IPS-NIHi7 (cell line): ENCODE data around the gene ZZZ3.
"Not testable (repeated sequence)": the region's sequence is repeated elsewhere in the genome, so short reads cannot be mapped to it uniquely, and the experiment has no call there.

Experiments used
- DNase-seq: peaks from one replicate; pipeline ENCODE4 v3.0.0; 2012; ENCODE audit warnings: mixed read lengths; ENCODE audit errors: extremely low spot score

Gene ZZZ3

DNA sequence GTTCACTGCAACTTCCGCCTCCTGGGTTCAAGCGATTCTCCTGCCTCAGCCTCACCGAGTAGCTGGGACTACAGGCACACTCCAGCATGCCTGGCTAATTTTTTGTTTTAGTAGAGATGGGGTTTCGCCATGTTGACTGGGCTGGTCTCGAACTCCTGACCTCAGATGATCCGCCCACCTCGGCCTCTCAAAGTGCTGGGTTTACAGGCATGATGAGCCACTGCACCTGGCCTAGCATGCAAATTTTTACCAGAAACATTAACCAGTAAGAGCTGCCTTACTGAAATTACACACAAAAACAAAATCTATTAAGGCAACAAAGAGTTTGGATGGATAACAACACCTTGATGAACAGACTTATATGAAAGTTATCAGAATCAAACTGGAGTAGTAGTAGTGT is 12.1 kb downstream of the ZZZ3 start:
- no peak for DNase-seq

DNA sequence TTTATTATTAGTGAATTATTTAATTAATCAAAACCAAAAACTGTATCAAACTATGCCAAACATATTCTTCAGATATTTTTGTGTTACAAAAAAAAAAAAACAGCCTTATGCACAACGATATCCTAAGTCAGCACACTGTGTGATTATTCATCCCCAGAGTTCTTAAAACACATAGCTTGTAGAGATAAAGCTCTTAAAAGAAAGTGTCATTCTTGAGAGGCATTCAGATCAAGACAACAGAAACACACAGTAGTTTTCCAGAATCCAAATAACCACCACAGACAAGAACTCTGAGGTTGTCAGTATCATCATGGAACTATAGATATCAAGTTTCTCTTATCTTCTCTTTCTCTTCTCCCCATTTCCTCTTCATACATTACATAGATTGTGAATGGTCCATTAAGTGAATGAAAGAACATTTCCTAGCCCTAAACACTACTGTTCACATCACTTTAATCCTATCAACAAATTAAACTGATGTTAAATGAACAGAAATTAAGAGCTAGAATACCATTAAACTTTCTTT is 13.5 kb downstream of the ZZZ3 start:
- no peak for DNase-seq

DNA sequence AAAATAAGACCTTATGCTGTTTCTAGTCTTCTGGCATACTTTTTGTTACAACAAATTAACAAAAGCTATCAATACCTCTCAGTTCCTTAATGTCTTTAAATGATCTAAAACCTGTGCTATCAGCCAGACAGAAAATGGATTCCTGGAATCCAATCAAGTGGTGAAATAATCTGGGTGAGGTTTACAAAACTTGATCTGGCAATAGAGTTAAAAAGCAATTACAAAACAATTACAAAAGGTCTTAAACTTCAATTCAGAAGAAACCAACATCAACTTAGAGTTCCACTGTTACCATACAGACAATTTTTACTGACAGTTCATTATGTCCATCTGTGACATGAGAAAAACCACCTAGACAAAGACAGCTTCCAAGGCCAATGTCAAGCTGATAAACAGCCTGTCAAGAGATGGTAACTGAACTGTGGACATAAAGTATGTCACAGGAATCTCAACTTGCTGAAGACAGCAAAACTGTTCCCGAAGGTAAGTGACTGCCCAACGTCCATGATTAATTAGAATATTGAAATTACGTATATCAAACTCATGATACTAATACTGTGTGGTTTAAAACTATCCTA is 17.4 kb downstream of the ZZZ3 start:
- DNase-seq = no peak

DNA sequence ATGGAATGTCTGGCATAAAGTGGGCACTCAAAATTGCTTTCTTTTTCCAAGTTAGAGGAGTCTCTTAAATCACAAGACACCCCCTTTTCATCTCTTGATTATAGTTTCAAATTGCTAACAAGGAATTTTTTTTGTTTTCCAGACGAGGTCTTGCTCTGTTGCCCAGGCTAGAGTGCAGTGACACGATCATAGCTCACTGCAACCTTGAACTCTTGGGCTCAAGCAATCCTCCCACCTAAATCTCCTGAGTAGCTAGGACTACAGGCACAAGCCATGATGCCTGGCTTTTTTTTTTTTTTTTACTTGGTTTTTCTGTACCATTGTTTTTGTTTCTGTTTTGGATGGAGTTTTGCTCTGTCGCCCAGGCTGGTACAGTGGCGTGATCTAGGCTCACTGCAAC is 20.8 kb downstream of the ZZZ3 start:
- DNase-seq = no peak

DNA sequence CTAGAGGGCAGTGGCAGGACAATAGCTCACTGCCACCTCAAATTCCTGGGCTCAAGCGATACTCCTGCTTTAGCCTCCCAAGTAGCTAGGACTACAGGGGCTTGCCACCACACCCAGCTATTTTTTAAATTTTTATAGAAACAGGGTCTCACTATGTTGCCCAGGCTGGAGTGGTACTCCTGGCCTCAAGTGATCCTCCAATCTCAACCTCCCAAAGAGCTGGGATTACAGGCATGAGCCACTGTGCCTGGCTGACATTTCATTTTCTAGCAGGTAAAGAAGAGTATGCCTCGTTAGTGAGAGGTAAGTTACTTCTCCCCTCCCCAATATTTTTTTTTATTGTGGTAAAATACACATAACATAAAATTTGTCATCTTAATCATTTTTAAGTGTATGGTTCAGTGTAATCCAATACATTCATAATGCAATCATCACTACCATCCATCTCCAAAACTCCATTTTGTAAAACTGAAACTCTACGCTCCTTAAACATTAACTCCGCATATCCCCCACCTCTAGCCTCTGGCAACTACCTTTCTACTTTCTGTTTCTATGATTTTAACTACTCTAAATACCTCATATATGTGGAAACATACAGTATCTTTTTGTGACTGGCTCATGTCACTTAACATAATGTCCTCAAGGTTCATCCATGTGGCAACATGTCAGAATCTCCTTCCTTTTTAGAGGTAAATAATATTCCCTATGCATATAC is 22.4 kb downstream of the ZZZ3 start:
- DNase-seq = no peak

DNA sequence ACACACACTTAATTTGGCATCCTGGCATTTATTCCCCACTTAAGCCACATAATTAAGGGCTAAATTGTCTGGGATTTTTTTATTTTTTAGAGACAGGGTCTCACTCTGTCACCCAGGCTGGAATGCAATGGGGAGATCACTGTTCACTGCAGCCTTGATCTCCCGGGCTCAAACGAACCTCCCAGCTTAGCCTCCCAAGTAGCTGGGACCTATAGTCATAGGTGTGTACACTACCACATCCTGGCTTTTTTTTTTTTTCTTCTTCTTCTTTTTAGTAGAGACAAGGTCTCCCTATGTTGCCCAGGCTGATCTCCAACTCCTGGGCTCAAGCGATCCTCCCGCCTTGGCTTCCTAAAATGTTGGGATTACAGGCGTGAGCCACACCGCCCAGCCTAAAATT is 24.2 kb downstream of the ZZZ3 start:
- DNase-seq = no peak

DNA sequence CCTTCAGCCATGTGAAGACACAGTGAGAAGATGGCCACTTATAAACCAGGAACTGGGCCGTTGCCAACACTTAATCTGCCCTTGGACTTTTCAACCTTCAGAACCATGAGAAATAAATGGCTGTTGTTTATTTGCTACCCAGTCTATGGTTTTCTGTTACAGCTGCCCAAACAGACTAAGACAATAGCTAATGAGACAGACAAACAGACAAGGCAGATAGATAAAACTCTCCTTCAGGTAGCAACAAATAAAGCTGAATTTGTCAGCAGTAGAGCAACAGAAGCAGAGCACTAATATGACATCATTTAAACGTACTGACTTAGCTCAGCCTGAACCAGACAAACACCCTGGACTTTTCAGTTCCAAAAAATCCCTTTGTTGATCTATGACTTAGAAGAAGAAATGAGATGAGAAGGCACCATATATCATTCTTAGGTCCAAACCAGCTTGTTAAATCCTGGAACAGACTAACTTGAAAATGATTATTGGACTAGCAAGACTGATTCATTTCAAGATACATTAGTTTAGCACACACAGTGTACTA is 27.0 kb downstream of the ZZZ3 start:
- no peak for DNase-seq

DNA sequence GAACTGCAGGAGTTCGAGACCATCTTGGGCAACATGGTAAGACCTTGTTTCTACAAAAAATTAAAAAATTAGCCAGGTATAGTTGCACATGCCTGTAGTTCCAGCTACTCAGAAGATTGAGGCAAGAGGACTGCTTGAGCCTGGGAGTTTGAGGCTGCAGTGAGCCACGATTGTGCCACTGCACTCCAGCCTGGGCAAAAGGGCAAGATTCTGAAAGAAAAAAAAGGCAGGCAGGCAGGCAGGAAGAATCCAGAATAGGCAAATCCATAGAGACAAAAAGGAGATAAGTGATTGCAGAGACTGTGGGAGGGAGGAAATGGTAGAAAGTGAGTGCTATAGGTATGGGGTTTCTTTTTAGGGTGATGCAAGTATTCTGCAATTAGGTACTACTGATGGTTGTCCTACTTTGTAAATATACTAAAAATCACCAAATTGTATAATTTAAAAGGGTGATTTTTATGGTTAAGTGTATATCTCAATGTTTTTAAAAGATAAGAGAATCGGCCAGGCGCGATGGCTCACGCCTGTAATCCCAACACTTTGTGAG is 29.4 kb downstream of the ZZZ3 start:
- no peak for DNase-seq

DNA sequence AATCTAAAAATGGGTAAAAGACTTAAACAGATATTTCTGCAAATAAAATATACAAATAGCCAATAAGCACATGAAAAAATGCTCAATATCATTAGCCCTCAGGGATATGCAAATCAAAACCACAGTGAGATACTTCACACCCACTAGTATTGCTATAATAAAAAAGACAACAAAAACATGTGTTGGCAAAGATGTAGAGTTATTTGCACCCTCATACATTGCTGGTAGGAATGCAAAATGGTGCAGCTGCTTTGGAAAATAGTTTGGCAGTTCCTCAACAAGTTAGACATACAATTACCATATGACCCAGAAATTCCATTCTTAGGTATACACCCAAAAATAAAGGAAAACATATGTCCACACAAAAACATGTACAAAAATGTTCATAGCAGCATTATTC is 30.2 kb downstream of the ZZZ3 start:
- DNase-seq = no peak

DNA sequence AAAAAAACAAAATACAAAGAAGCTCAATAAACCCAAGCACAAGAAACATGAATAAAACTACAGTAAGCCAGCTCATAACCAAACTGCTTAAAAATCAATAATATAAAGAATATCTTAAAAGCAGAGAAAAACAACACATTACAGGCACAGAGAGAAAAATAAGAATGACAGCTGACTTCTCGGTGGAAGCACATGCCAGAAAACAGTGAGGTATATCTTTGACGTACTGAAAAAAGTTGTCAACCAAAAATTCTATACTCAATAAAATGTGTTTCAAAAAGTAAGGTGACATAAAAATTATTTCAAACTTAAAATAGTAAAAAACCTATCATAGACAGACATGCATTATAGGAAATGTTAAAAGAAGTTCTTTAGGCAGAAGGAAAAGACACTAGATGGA is 33.3 kb downstream of the ZZZ3 start:
- no peak for DNase-seq

DNA sequence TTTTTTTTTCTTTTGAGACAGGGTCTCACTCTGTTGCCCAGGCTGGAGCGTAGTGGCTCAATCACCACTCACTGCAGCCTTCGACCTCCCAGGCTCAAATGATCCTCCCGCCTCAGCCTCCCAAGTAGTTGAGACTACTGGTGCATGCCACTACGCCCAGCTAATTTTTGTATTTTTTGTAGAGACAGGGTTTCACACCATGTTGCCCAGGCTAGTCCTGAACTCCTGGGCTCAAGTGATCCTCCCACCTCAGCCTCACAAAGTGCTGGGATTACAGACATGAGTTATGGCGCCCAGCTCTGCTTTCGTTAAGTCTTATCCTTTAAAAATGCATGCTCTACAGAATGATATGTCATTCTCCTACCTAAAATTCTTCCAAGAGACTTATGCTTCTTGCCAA is 36.2 kb downstream of the ZZZ3 start:
- not testable (repeated sequence) for DNase-seq

DNA sequence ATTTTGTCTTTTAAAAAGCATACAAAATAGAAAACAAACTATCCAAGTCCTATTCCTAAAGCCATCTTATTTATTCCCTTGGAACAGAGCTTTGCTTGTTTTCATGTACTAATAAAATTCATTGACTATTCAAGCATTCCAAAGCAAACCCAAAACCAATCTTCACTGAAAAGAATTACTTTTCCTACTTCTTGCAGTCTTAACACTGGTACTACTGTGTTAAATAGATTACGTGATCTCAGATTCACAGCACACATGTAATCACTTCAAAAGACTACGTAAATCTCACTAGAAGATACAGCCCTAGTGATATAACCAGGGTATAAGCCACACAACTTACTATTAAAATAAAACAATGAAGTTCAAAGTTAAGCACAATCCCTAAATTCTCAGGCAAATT is 39.0 kb downstream of the ZZZ3 start:
- no peak for DNase-seq

DNA sequence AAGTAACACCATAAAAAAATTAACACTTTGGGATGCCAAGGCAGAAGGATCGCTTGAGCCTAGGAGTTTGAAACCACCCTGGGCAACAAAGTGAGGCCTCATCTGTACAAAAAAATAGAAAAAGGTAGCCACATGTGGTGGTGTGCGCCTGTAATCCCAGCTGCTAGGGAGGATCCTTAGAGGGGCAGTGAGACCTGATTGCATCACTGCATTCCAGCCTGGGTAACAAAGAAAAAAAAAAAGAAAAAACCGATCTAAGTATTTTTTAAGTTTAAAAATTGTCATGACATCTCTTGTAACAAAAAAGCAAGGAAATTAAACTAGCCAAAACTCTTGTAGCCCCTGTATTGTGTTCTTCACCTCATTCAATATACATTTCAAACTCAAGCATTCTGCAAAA is 39.5 kb downstream of the ZZZ3 start:
- no peak for DNase-seq

DNA sequence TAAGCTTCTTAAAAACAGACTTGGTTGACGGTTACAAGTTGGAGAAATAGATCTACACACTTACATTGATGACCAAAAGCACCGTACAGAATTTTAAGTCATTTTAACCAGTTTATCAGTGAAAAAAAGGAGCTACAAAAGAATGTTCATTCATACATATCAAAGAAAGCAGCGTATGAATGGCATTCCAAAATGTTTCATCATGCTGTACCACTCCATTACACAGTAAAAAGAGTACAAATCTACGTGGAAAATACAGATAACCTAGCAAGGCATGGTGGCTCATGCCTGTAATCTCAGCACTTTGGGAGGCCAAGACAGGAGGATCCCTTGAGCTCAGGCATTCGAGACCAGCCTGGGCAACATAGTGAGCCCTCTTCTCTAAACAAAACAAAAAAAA is 40.3 kb downstream of the ZZZ3 start:
- no peak for DNase-seq

DNA sequence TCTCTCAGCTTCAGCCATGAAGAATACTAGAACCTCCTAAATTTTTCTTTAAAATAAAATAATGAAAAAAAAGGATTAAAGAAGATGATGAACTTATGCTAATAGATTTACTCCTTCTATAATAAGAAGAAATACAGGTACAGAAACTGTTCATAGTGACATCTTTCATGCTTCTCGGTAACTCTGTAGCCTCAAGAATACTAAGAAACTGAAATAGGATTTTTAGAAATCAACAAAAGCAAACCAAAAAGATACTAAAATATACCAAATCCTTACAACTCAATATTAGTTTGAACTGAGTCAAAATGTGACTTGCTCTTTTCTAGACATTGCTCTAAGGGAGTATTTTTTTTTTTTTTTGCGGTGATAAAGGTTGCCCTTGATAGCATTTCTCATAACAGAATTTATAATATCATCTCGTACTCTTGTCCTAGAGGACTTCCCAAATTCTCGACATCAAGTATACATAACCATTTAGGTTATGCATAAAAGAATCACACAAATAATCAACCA is 42.8 kb downstream of the ZZZ3 start:
- DNase-seq = no peak

DNA sequence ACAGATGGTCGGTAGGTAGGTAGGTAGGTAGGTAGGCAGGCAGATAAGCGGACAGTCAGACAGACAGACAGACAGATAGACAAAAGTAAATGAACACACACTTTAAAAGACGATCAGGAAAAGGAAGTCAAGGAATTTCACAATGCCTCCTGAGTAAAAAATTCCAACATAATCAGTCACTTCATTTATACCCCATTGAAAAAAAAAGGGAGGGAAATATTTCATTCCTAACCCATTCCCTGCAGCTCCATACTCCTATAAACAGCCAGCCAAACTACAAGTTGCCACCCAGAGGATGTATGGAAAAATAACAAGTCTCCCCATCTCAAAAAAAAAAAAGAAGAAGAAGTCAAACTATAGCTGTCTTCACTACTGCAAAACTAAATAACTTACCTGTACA is 43.4 kb downstream of the ZZZ3 start:
- no peak for DNase-seq

DNA sequence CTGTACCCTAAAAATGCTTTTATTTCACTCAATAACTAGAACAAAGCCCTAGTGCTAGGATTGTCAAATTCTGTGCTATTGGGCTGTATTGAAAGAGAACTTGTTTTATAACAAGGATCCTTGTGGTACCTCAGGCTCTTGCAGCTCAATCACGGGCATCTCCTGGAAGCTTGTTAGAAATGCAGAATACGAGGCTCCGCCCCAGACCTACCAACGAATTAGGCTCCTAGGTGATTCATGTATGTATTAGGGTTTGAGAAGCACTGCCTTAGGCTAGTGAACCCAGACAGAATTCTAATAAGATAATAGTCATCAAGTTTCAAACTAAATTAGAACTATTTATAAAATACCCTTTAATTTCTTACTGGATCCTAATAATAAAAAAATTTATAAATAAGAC is 45.6 kb downstream of the ZZZ3 start:
- peak; percentile 8 for DNase-seq
